Stimulated activated naive CD8-positive, alpha-beta T cell treated with anti-CD3 and anti-CD28 coated beads, Interleukin-15, Interleukin-2, amounts not matched to agents 100 U/mL and 50 U/mL, for 24 hours (primary cell): ENCODE measurements around the gene TESK1.
A peak's percentile ranks its signal among the peaks of the same experiment; 100 is the strongest.

Experiments
- ATAC-seq: fragments of 150-1000 bp; cut with Tn5 transposase; one replicate; pipeline ENCODE4 v1.10.0; 2021
- DNase-seq: peaks from one replicate; pipeline ENCODE4 v3.0.0; 2021

TESK1 gene

GRCh38 chr9:35604578-35605350 lies at the start of gene TESK1:
TESK1 (plus strand) TSS chr9:35605262; CDS start chr9:35605620, 358 bp downstream.
- ATAC-seq (peak; percentile 48), DNase-seq (peak; percentile 91)

DNA sequence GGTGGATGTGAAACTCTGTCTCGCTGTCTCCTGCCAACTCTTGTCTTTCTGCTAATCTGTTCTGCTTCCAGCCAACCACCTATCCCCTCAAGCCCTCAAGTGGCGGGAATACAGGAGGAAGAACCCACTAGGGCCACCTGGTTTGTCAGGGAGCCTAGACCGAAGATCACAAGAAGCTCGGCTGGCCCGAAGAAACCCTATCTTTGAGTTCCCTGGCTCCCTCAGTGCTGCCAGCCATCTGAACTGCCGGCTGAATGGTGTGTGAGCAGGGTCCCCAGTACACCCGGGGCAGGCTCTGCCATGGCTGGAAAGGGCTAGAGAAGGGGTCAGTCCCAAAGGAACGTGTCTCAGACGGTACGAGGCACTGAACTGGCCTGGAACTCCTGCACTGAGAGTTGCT lies 49.2 kb upstream of the TESK1 start:
- ATAC-seq (no peak), DNase-seq (no peak)

- DNase-seq (no peak), ATAC-seq (no peak)
Measured at GRCh38 chr9:35556776-35557175, 48.3 kb upstream of the TESK1 start.

DNA sequence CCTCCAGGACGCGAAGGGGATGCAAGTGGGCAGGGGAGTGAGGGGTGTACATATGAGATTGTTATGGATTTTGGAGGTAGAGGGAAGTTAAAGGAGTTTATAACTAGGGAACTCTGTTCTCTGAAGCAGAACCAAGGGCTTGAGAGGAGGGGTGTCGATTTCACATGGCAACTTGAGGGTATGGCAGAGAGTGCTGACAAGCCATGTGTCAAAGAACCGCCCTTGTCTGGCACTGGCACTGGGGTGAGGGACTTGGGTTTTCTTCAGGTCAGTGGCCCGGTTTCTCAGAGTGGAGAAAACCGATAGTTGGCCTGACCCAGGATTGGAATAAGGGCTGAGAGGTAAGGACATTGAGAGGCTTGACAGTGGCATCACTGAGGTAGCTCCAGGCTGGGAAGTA lies 47.7 kb upstream of the TESK1 start:
- no peak for DNase-seq
- no peak for ATAC-seq

- no peak for ATAC-seq
- no peak for DNase-seq
Measured at GRCh38 chr9:35558185-35558584, 46.9 kb upstream of the TESK1 start.

GRCh38 chr9:35559792-35560530 lies 45.1 kb upstream of the TESK1 start:
- DNase-seq (no peak), ATAC-seq (no peak)

DNA sequence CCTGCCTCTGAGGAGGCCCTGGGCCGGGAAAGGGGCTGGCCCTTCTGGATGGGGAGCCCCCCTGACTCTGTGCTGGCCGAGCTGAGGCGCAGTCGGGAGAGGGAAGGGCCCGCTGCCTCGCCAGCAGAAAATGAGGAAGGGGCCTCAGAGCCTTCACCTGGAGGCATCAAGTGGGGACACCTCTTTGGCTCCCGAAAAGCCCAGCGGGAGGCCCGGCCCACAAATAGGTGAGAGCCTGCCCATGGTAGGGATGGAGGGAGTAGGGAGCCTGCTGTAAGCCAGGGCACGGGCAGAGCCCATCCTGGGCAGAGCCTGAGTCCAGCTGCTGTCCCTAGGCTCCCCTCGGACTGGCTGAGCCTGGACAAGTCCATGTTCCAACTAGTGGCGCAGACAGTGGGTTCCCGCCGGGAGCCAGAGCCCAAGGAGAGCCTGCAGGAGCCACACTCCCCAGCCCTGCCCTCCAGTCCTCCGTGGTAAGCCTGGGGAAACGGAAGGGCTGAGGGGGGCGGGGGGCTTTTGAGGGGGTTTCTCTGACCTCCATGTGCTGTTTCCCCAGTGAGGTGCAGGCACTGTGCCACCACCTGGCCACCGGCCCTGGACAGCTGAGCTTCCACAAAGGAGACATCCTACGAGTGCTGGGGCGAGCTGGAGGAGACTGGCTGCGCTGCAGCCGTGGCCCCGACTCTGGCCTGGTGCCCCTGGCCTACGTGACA lies 44.3 kb upstream of the TESK1 start:
- DNase-seq: no peak
- no peak for ATAC-seq

GRCh38 chr9:35561468-35562261 lies 43.4 kb upstream of the TESK1 start:
- DNase-seq (no peak), ATAC-seq (no peak)

DNA sequence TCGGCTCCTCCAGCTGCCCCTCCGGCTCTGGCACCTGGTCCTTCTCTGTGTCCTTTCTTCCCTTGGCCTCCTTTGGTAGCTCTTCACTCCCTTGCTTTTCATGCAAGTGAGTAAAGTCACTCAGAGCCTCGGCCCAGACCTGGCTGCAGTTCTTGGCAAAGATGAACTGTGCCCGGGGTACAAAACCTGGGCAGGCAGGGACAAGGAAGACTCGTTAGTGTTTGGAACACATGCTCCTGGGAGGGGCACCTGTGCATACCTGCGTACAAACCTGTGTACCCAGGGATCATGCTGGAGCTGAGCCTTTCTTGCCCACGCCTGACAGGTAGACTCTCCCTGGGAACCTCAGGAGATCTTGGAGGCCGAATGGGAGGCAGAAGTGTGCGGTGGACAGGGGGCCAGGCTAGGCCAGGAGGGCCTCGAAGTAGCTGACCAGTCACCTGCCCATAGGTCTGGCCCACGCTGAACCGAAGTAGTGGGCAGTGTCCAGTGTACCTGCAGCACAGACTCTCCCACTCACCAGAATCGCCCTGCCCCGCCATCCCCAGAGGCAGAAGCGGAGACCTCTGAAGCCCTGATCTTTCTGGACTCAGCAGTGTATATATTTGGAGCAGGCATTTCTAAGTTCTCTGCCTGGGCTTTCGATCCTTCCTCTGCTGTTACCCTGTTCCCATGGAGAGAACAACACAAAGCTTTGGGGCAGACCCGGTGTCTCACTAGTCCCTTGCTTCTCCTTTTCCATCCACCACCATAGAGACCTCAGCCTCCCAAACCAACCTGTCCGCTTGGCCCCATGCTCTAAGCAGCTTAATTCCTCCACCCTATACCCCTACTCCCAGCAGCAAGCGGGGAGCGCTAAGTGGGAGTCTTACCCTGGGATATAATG lies 41.9 kb upstream of the TESK1 start:
- DNase-seq: no peak
- no peak for ATAC-seq

DNA sequence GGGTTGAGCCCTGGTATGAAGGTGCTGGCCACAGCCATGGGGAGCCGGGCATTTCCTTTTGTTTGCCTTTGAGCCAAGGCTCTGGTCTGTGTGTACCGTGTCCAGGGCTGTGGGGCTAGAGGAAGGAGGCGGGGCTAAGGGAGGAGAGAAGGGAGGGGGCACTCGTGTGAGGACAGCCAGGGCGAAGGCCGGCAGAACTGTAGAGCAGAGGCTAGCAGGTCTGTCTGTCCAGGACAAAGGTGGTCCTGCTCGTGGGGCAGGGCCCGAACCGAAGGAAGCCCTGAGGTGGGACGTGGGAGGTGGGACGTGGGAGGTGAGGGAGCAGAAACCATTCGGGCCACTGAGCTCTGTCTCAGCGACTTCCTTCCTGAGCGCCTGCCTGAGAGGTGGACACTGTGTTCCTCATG lies 41.3 kb upstream of the TESK1 start:
- DNase-seq: no peak

DNA sequence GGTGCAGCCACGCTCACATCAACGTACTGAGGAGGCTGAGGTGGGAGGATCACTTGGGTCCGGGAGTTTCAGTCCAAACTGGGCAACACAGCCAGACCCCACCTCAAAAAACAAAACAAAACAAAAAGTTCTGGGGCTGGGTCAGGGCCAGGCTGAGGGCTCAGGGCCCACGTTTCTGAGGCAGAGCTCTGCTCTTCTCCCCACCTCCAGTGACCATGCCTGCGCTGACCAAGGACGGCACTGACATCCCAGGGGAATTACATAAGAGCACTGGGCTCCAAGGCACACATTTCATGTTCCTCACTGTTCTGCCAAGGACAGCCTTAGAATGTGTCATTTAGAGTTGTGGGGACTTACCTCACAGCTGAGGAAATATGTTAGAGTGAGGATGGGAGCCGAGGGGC lies 40.4 kb upstream of the TESK1 start:
- ATAC-seq: no peak
- no peak for DNase-seq

More for the DNA sequence above, 41.3 kb upstream of the TESK1 start:
- ATAC-seq: no peak

- no peak for DNase-seq
- ATAC-seq: no peak
Measured at GRCh38 chr9:35566417-35566816, 38.6 kb upstream of the TESK1 start.

GRCh38 chr9:35568196-35568595 lies 36.9 kb upstream of the TESK1 start:
- ATAC-seq: no peak
- DNase-seq: no peak

DNA sequence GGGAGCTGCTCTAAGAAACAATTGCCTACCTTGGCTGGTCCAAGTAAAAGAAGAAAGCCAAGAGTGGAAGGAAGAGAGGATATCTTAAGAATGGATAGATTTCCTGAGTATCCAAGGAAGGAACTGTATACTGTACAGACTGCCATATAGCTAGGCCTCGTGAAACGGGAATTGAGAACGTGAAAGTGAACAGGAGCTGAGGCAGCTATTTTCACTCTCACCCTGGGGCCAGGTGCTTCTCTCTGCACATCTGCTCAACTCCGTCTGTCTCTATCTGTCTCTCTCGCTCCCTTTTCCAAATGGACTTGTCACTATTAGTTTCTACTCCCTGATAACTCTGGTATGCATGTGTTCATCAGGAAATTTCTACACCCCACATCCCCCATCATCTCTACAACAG lies 35.9 kb upstream of the TESK1 start:
- ATAC-seq: no peak

GRCh38 chr9:35570709-35571504 lies 34.2 kb upstream of the TESK1 start:
- DNase-seq (peak; percentile 63), ATAC-seq (peak; percentile 89)

More for the DNA sequence above, 35.9 kb upstream of the TESK1 start:
- DNase-seq: no peak

- ATAC-seq: no peak
- DNase-seq: no peak
Measured at GRCh38 chr9:35574578-35575122, 30.4 kb upstream of the TESK1 start.

- no peak for ATAC-seq
Measured at GRCh38 chr9:35575478-35575877, 29.6 kb upstream of the TESK1 start.

DNA sequence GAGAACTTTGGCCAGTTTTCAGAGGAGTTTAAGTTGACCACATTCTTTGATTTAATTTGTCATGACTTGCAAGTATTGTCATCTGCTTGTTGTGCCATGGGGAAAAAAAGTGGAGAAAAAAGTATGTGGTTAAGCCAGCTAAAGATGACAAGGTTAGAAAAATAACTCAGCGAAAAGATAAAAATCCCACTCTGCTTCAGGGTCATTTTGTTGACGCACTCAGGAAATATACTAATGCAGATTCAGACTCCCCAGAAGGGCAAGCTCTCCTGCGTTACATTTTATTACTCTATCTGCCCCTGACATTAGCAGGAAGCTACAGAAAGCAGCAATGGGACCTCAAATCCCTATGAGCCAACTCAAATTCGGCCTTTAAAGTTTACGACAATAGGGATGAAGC lies 27.6 kb upstream of the TESK1 start:
- no peak for ATAC-seq
- DNase-seq: no peak

More at GRCh38 chr9:35575478-35575877, 29.6 kb upstream of the TESK1 start:
- DNase-seq: no peak

DNA sequence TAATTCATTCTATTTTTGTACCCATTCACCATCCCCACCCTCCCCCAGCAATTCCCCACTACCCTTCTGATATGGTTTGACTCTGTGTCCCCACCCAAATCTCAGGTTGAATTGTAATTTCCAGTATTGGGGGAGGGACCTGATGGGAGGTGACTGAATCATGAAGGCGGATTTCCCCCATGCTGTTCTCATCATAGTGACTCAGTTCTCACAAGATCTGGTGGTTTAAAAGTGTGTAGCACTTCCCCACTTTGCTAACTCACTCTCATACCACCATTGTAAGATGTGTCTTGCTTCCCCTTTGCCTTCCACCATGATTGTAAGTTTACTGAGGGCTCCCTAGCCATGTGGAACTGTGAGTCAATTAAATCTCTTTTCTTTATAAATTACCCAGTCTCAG lies 25.9 kb upstream of the TESK1 start:
- DNase-seq (peak; percentile 32), ATAC-seq (peak; percentile 95)
